ENCODE results near the gene CCDC148.
A peak's percentile ranks its signal among the peaks of the same experiment; 100 is the strongest.
"Not testable (repeated sequence)": the region's sequence is repeated elsewhere in the genome, so short reads cannot be mapped to it uniquely, and the experiment has no call there.

The CCDC148 gene

GRCh38 chr2:158481116-158481515 is 24.6 kb upstream of the CCDC148 start:
- DNase-seq, result no peak

- no peak for DNase-seq
Observed at GRCh38 chr2:158478816-158479215, 22.3 kb upstream of the CCDC148 start.

GRCh38 chr2:158478237-158478636 is 21.7 kb upstream of the CCDC148 start:
- no peak for DNase-seq

GRCh38 chr2:158477202-158477601 is 20.6 kb upstream of the CCDC148 start:
- DNase-seq, result no peak

- not testable (repeated sequence) for DNase-seq
Observed at GRCh38 chr2:158474526-158475011, 18.0 kb upstream of the CCDC148 start.

GRCh38 chr2:158473719-158474392 is 17.3 kb upstream of the CCDC148 start:
- no peak for DNase-seq

- not testable (repeated sequence) for DNase-seq
Observed at GRCh38 chr2:158473300-158473699, 16.7 kb upstream of the CCDC148 start.

GRCh38 chr2:158472829-158473228 is 16.3 kb upstream of the CCDC148 start:
- not testable (repeated sequence) for DNase-seq

- DNase-seq, result no peak
Observed at GRCh38 chr2:158467248-158467647, 10.7 kb upstream of the CCDC148 start.

- DNase-seq, result no peak
Observed at GRCh38 chr2:158464426-158465281, 8.1 kb upstream of the CCDC148 start.

- DNase-seq, result no peak
Observed at GRCh38 chr2:158463496-158464095, 7.0 kb upstream of the CCDC148 start.

- DNase-seq, result no peak
Observed at GRCh38 chr2:158460632-158461297, 4.2 kb upstream of the CCDC148 start.

- DNase-seq, result no peak
Observed at GRCh38 chr2:158459161-158460003, 2.8 kb upstream of the CCDC148 start.

- no peak for DNase-seq
Observed at GRCh38 chr2:158458617-158458920, 2.0 kb upstream of the CCDC148 start.

- peak; percentile 39 for DNase-seq
Observed at GRCh38 chr2:158457826-158458616, 1.5 kb upstream of the CCDC148 start.

GRCh38 chr2:158457092-158457825 is 706 bp upstream of the CCDC148 start:
- peak; percentile 27 for DNase-seq

- DNase-seq, result no peak
Observed at GRCh38 chr2:158443606-158444005, 12.9 kb downstream of the CCDC148 start.

- not testable (repeated sequence) for DNase-seq
Observed at GRCh38 chr2:158439062-158439461, 17.5 kb downstream of the CCDC148 start.

GRCh38 chr2:158433716-158434115 is 22.8 kb downstream of the CCDC148 start:
- DNase-seq, result not testable (repeated sequence)

- DNase-seq, result no peak
Observed at GRCh38 chr2:158432117-158432516, 24.4 kb downstream of the CCDC148 start.

- no peak for DNase-seq
Observed at GRCh38 chr2:158414538-158414937, 42.0 kb downstream of the CCDC148 start.

Data from activated CD4-positive, alpha-beta T cell treated with anti-CD3 and anti-CD28 coated beads for 1 hour (primary cell).